Neural cell (in vitro differentiated cells): ENCODE results near the gene ALDH7A1.
"Not testable (repeated sequence)": the region's sequence is repeated elsewhere in the genome, so short reads cannot be mapped to it uniquely, and the experiment has no call there.

Source experiments
- CTCF ChIP-seq: fragments of 450-650 bp; IDR thresholded peaks from 2 replicates; pipeline ENCODE4 v1.5.1; 2014; ENCODE audit warnings: antibody characterized with exemption, mild to moderate bottlenecking, moderate library complexity; ENCODE audit not compliant: poor library complexity, severe bottlenecking
- EP300 ChIP-seq: fragments of 450-650 bp; conservative IDR thresholded peaks from 2 replicates; pipeline ENCODE4 v1.6.1; 2014; ENCODE audit warnings: antibody characterized with exemption, mild to moderate bottlenecking, moderate library complexity; ENCODE audit not compliant: poor library complexity, severe bottlenecking
- EZH2 ChIP-seq: fragments of 200-600, 300-800 bp; shearing (Covaris generic), sonication (generic); IDR thresholded peaks from 2 replicates; pipeline ENCODE4 v1.6.1; 2014; ENCODE audit warnings: antibody characterized with exemption, low read length, borderline replicate concordance, mild to moderate bottlenecking; ENCODE audit not compliant: insufficient read depth, poor library complexity, severe bottlenecking
- MXI1 ChIP-seq: fragments of 450-650 bp; conservative IDR thresholded peaks from 2 replicates; pipeline ENCODE4 v1.6.1; 2014; ENCODE audit warnings: antibody characterized with exemption, mild to moderate bottlenecking; ENCODE audit not compliant: poor library complexity, severe bottlenecking
- POLR2AphosphoS5 ChIP-seq: IDR thresholded peaks from 2 replicates; pipeline ENCODE4 v1.6.1; 2012
- RAD21 ChIP-seq: fragments of 450-650 bp; conservative IDR thresholded peaks from 2 replicates; pipeline ENCODE4 v1.6.1; 2014; ENCODE audit warnings: antibody characterized with exemption, mild to moderate bottlenecking, moderate library complexity
- REST ChIP-seq: IDR thresholded peaks from 2 replicates; pipeline ENCODE4 v1.6.1; 2012; ENCODE audit warnings: borderline replicate concordance
- SMC3 ChIP-seq: fragments of 450-650 bp; conservative IDR thresholded peaks from 2 replicates; pipeline ENCODE4 v1.6.1; 2014; ENCODE audit warnings: antibody characterized with exemption, mild to moderate bottlenecking, moderate library complexity; ENCODE audit not compliant: poor library complexity
- TAF1 ChIP-seq: IDR thresholded peaks from 2 replicates; pipeline ENCODE4 v1.6.1; 2012; ENCODE audit warnings: low read depth

- TF ChIP-seq CTCF, POLR2AphosphoS5, REST, EZH2, MXI1, EP300, TAF1, SMC3, RAD21: not testable (repeated sequence)
Measured at GRCh38 chr5:126617603-126618002, 22.6 kb upstream of the ALDH7A1 start.
